ENCODE results near the gene ZNF205.

DNA sequence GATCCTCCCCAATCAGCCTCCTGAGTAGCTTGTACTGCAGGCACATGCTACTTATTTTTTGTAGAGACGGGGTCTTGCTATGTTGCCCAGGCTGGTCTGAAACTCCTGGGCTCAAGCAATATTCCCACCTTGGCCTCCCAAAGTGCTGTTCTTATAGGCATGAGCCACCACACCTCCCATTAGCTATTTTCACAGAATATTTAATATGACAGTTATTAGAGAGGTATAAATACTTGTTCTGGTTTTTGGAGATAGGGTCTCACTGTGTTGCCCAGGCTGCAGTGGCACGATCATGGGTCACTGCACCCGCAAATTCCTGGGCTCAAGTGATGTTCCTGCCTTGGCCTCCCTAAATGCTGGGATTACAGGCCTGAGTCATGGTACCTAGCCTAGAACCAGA is 43.6 kb downstream of the ZNF205 start:
- TF ChIP-seq, protein P1, sequence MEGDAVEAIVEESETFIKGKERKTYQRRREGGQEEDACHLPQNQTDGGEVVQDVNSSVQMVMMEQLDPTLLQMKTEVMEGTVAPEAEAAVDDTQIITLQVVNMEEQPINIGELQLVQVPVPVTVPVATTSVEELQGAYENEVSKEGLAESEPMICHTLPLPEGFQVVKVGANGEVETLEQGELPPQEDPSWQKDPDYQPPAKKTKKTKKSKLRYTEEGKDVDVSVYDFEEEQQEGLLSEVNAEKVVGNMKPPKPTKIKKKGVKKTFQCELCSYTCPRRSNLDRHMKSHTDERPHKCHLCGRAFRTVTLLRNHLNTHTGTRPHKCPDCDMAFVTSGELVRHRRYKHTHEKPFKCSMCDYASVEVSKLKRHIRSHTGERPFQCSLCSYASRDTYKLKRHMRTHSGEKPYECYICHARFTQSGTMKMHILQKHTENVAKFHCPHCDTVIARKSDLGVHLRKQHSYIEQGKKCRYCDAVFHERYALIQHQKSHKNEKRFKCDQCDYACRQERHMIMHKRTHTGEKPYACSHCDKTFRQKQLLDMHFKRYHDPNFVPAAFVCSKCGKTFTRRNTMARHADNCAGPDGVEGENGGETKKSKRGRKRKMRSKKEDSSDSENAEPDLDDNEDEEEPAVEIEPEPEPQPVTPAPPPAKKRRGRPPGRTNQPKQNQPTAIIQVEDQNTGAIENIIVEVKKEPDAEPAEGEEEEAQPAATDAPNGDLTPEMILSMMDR (conservative IDR thresholded peaks at IDR 0.05 in 1 of 2, IDR thresholded peaks at IDR 0.05 in 1 of 2; ENCODE audit: low read depth in 1 of 2, low read length in 2 of 2): no peak
- TF ChIP-seq EZH2 (IDR thresholded peaks at IDR 0.05; ENCODE audit: low read length, missing control alignments): no peak
